ENCODE results near the gene SHISAL2A.

Gene SHISAL2A

DNA sequence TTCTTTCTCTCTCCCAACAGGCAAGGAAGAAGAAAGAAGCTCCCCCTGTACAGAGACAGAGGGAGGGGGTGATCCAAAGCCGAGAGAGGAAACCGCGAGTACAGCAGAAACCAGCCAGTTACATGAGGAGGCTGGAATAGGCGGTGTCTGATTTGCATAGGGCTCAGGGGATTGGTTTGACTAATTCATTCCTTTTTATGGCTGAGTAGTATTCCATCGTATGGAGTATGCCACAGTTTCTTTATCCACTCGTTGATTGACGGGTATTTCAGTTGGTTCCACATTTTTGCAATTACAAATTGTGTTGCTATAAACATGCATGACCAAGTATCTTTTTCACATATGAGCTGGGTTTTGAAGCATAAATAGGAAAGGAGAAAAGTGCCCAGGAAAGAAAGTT lies 34.2 kb upstream of the SHISAL2A start:
- no peak overlapping the region for H3K4me2 ChIP-seq
- H3K27ac ChIP-seq = no peak overlapping the region
- H3K9ac ChIP-seq = no peak overlapping the region
- H3K4me3 ChIP-seq = no peak overlapping the region
- H3K27me3 ChIP-seq = no peaks in the 10 kb centered on the region
- TF ChIP-seq Cebpa-rat (IDR thresholded peaks at IDR 0.05) = no peak
- no peaks in the 10 kb centered on the region; a peak in 1 of 22 replicates for H4K20me1 ChIP-seq
- peaks cover 0 to 5% (median 0%) of the 10 kb centered on the region in 11 experiments; a peak in 2 of 22 replicates for H3K9me3 ChIP-seq (replicated peaks in 1 of 11)
- peaks cover 17 to 23% (median 21%) of the 10 kb centered on the region in 10 experiments for H3K4me1 ChIP-seq
- peaks cover 0 to 2% (median 0%) of the 10 kb centered on the region in 11 experiments; a peak in 1 of 22 replicates for H3K36me3 ChIP-seq

DNA sequence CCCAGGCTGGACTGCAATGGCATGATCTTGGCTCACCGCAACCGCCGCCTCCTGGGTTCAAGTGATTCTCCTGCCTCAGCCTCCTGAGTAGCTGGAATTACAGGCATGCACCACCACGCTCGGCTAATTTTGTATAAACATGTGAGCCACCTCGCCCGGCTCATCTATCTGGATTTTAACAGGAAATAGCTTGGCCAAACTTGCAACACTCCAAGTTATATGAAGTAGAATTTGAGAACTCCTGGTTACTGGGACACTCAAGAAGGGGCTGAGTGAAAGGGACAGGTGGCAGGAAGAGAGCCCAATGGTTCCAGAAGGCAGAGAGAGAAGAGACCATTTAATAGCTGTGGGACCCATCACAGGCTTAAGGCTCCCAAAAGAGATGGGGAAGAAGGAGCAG lies 33.7 kb upstream of the SHISAL2A start:
- Histone ChIP-seq H4K20me1 (peaks cover 0 to 3% (median 0%) of the 10 kb centered on the region in 11 experiments; a peak in 3 of 22 replicates), H3K27ac (no peak overlapping the region), H3K4me3 (no peak overlapping the region), H3K9me3 (replicated peaks in 1 of 11) (peaks cover 0 to 5% (median 0%) of the 10 kb centered on the region in 11 experiments; a peak in 2 of 22 replicates), H3K9ac (no peak overlapping the region), H3K4me1 (peaks cover 22 to 28% (median 26%) of the 10 kb centered on the region in 10 experiments), H3K27me3 (no peaks in the 10 kb centered on the region), H3K36me3 (peaks cover 0 to 7% (median under 1%) of the 10 kb centered on the region in 11 experiments; a peak in 7 of 22 replicates), H3K4me2 (no peak overlapping the region)
- TF ChIP-seq Cebpa-rat (IDR thresholded peaks at IDR 0.05) = no peak

DNA sequence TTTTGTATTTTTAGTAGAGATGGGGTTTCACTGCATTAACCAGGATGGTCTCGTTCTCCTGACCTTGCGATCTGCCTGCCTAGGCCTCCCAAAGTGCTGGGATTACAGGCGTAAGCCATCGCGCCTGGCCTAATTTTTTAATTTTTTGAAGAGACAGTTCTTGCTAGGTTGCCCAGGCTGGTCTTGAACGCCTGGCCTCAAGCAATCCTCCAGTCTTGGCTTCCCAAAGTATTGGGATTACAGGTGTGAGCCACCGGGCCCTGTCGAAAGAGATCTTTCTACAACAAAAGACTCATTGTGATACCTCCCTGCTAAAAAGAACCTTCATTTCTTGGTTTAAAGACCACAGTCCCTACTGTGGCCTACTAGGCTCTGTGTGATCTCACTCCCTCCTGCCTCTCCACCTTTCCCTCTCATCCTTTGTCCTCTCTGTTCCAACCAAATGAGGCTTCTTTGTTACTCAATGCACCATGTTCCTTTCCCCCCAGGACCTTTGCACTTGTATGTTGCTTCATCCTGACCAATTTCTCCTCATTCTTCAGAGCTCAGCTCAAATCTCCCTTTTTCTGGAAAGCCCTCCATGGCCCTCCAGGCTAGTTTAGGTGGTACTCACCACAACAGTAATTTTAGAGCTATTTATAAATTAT lies 32.3 kb upstream of the SHISAL2A start:
- TF ChIP-seq Cebpa-rat (IDR thresholded peaks at IDR 0.05) = no peak
- Histone ChIP-seq H3K36me3 (peaks cover 0 to 21% (median 13%) of the 10 kb centered on the region in 11 experiments; a peak in 15 of 22 replicates), H3K4me3 (no peak overlapping the region), H3K4me2 (peak overlapping the region in 9 of 11 experiments; percentile 82 to 97 (median 90); a peak in 18 of 22 replicates), H4K20me1 (peaks cover 0 to 16% (median 0%) of the 10 kb centered on the region in 11 experiments; a peak in 6 of 22 replicates), H3K27me3 (no peaks in the 10 kb centered on the region), H3K27ac (no peak overlapping the region), H3K9me3 (replicated peaks in 1 of 11) (peaks cover 0 to 5% (median 0%) of the 10 kb centered on the region in 11 experiments; a peak in 2 of 22 replicates), H3K9ac (0 out of 22 replicates have a peak overlapping the region, but pooled peaks of 2 of the 11 experiments have one; percentile 97 to 99), H3K4me1 (peaks cover 32 to 42% (median 39%) of the 10 kb centered on the region in 10 experiments)

DNA sequence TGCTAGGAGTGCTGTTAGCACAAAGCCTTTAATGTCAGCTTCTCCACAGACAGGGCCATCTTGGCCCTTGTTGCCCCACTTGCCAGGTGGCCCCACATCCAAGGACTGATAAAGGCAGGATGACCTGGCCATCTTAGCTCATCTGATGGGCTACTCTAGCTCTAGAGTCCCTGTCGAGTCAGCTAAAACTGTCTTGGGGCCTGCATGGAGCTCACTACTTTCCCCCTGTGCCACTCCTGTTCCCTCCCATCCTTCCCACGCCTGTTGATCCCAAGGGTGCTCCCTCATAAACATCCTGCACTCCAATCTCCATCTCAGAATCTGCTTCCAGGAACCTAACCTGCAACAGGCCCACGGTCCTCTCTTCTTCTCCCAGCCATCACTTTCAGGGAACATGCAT lies 31.4 kb upstream of the SHISAL2A start:
- Histone ChIP-seq H3K9ac (peak overlapping the region; percentile 88 to 99 (median 97); a peak in 21 of 22 replicates), H3K27ac (peak overlapping the region in 10 of 11 experiments; percentile 85 to 98 (median 96); a peak in 20 of 22 replicates), H4K20me1 (peaks cover 0 to 25% (median 8%) of the 10 kb centered on the region in 11 experiments; a peak in 9 of 22 replicates), H3K4me1 (peaks cover 32 to 47% (median 44%) of the 10 kb centered on the region in 10 experiments), H3K4me2 (peak overlapping the region; percentile 82 to 97 (median 89)), H3K36me3 (peaks cover 2 to 29% (median 22%) of the 10 kb centered on the region in 11 experiments; a peak in 21 of 22 replicates), H3K27me3 (no peaks in the 10 kb centered on the region), H3K4me3 (peak overlapping the region; percentile 61 to 86 (median 80); a peak in 19 of 20 replicates), H3K9me3 (replicated peaks in 1 of 11) (peaks cover 0 to 5% (median 0%) of the 10 kb centered on the region in 11 experiments; a peak in 2 of 22 replicates)
- no peak for TF ChIP-seq Cebpa-rat (IDR thresholded peaks at IDR 0.05)

DNA sequence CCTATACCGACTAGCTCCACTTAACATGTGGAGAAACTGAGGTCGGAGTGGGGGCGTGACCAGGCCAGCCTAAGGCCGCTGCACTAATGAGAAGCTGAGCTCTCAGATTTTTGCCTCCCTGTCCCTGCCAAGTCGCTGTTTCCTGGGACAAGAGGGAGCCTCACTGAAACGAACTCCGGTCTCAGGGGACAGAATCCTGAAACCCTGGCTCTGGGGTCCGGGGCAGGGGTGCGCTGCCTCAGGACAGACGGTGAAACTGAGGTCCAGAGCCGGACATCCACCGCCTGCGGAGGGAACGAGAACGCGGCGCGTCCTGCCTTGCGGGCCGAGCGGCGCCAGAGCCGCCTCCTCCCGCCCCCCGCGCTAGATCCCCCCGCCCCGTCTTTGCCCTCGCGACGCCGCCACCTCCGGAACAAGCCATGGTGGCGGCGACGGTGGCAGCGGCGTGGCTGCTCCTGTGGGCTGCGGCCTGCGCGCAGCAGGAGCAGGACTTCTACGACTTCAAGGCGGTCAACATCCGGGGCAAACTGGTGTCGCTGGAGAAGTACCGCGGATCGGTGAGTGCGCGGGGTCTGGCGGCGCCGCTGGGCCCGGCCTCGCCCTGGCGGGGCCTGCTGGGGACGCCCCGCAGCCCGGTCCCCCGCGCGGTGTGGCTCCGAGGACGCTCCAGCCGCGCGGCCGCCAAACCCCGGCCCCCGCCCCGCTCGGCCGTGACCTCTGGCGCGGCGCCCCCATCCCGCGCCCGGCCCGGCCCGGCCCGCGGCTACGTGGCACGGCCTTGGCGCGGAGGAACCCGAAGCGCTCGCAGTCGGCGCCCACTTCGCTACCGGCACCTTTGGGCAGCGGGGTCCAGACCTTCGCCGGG lies 30.7 kb upstream of the SHISAL2A start, which contains the start of gene GPX7:
TSS of gene GPX7 (plus strand) at position 381 of the 865 bp plus-strand sequence. CDS start at position 420, 39 bp downstream.
- Histone ChIP-seq H3K4me2 (peak within 1 kb of the TSS; percentile 82 to 97 (median 89)), H3K4me3 (peak within 1 kb of the TSS; percentile 61 to 86 (median 80)), H3K4me1 (peaks cover 32 to 48% (median 44%) of the 10 kb centered on the region in 10 experiments), H3K36me3 (peaks cover 9 to 36% (median 29%) of the 10 kb centered on the region in 11 experiments), H4K20me1 (peaks cover 0 to 32% (median 10%) of the 10 kb centered on the region in 11 experiments; a peak in 9 of 22 replicates), H3K9me3 (replicated peaks in 1 of 11) (peaks cover 0 to 5% (median 0%) of the 10 kb centered on the region in 11 experiments; a peak in 2 of 22 replicates), H3K9ac (peak within 1 kb of the TSS; percentile 88 to 99 (median 97)), H3K27me3 (no peaks in the 10 kb centered on the region), H3K27ac (peak within 1 kb of the TSS; percentile 85 to 98 (median 96))
- no peak for TF ChIP-seq Cebpa-rat (IDR thresholded peaks at IDR 0.05)

DNA sequence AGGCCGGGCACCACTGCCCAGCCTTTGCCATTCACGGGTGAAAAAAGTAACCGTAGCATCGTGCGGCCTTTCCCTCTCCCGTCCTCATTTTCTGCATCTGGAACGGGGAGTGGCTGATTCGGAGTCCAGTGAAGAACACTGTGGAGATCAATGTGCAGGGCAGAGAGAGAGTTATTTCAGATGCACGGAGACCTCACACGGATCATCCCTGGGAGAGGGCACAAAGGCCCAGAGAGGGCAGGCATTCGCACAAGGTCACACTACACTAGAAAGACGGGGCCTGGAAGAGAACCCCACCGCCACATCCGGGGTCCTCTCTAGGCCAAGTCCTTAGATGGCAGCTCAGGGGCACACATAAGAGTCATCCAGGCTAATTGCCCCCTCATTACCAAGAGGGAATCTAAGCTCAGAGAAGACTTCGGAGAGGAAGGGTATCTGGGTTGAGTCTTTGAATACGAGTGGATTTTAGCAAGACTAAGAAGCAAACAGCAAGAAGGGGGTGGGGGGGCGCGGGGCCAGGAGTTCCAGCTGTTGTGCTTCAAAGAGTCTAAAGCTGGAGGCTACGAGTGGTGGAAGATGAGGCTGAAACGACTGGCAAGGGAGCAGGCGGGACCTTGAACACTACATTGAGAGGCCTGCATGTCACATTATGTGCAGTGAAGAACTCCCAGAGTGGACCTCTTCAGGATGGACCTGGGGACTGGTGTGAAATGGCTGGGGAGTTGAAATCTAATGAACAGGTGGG lies 29.9 kb upstream of the SHISAL2A start:
- peak overlapping the region; percentile 88 to 99 (median 97) for H3K9ac ChIP-seq
- peaks cover 17 to 45% (median 37%) of the 10 kb centered on the region in 11 experiments for H3K36me3 ChIP-seq

DNA sequence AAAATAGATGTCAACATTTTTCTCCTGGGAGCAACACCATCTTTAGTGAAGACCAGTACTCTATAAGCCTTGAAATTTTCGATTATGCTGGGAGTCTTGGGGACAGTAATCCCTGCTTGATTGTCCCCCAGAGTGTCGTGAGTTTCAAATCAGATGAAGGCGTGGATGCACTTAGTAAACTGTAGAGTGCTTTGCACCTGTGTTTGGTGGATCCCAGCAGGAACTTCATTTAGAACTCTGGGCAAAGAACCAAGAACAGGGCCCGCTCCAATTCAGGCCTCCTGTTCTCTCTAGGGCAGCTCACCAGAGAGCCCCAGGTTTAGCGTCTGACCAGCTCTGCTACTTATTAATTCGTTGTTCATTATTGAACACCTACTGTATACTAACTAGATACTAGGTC lies 29.3 kb upstream of the SHISAL2A start:
- Histone ChIP-seq H3K27ac (peak overlapping the region in 9 of 11 experiments; percentile 93 to 98 (median 97); a peak in 18 of 22 replicates), H3K4me2 (peak overlapping the region; percentile 82 to 97 (median 89)), H3K9ac (peak overlapping the region; percentile 3 to 99 (median 97); a peak in 20 of 22 replicates), H3K36me3 (peaks cover 23 to 51% (median 43%) of the 10 kb centered on the region in 11 experiments), H3K27me3 (no peaks in the 10 kb centered on the region), H3K4me1 (peaks cover 32 to 48% (median 44%) of the 10 kb centered on the region in 10 experiments), H3K9me3 (replicated peaks in 1 of 11) (peaks cover 0 to 6% (median 0%) of the 10 kb centered on the region in 11 experiments; a peak in 3 of 22 replicates), H4K20me1 (peaks cover 0 to 41% (median 10%) of the 10 kb centered on the region in 11 experiments; a peak in 9 of 22 replicates), H3K4me3 (peak overlapping the region in 9 of 10 experiments; percentile 1 to 86 (median 81); a peak in 17 of 20 replicates)
- no peak for TF ChIP-seq Cebpa-rat (IDR thresholded peaks at IDR 0.05)

More for the DNA sequence above, 29.9 kb upstream of the SHISAL2A start:
- peaks cover 0 to 37% (median 10%) of the 10 kb centered on the region in 11 experiments; a peak in 9 of 22 replicates for H4K20me1 ChIP-seq
- TF ChIP-seq Cebpa-rat (IDR thresholded peaks at IDR 0.05) = no peak
- H3K9me3 ChIP-seq (replicated peaks in 1 of 11) = peaks cover 0 to 5% (median 0%) of the 10 kb centered on the region in 11 experiments; a peak in 3 of 22 replicates
- no peaks in the 10 kb centered on the region for H3K27me3 ChIP-seq
- H3K4me2 ChIP-seq = peak overlapping the region; percentile 82 to 97 (median 89)
- H3K4me1 ChIP-seq = peaks cover 32 to 48% (median 44%) of the 10 kb centered on the region in 10 experiments
- H3K4me3 ChIP-seq = peak overlapping the region; percentile 61 to 86 (median 80)
- H3K27ac ChIP-seq = peak overlapping the region; percentile 85 to 98 (median 96)
